A549 (cell line): ENCODE measurements around the gene SSR2.

Source experiments
- CEBPB ChIP-seq, 2 experiments: fragments of >200 bp in 1 of 2; sonication (Bioruptor Twin) in 1 of 2; formaldehyde crosslinking in 1 of 2; IDR thresholded peaks; 2 replicates each; pipeline ENCODE4 v1.6.1; 2012 to 2016
- EP300 ChIP-seq, 2 experiments: fragments of >200 bp; sonication (Bioruptor Twin); formaldehyde crosslinking; IDR thresholded peaks; 2 replicates in 1 of 2; 3 replicates in 1 of 2; pipeline ENCODE4 v1.6.1; 2016 to 2017
- JUN ChIP-seq, 2 experiments: fragments of >200 bp; sonication (Bioruptor Twin); formaldehyde crosslinking; IDR thresholded peaks; 2 replicates in 1 of 2; 3 replicates in 1 of 2; pipeline ENCODE4 v1.6.1; 2016 to 2017
- JUNB ChIP-seq: fragments of >200 bp; sonication (Bioruptor Twin); formaldehyde crosslinking; IDR thresholded peaks from 2 replicates; pipeline ENCODE4 v1.6.1; 2016
- MAX ChIP-seq: IDR thresholded peaks from 2 replicates; pipeline ENCODE4 v1.6.1; 2012
- MYC ChIP-seq: IDR thresholded peaks from 2 replicates; pipeline ENCODE4 v1.6.1; 2012; ENCODE audit warnings: mild to moderate bottlenecking, inconsistent platforms, low read length, improper control_type of control experiment, borderline replicate concordance
- POLR2A ChIP-seq: IDR thresholded peaks from 2 replicates; pipeline ENCODE4 v1.6.1; 2012; ENCODE audit warnings: mild to moderate bottlenecking, low read length
- SREBF2 ChIP-seq: fragments of 450-650 bp; IDR thresholded peaks from 2 replicates; pipeline ENCODE4 v1.6.1; 2014; ENCODE audit warnings: mild to moderate bottlenecking, moderate library complexity
- ZC3H11A ChIP-seq: fragments of 450-650 bp; IDR thresholded peaks from 2 replicates; pipeline ENCODE4 v1.6.1; 2014; ENCODE audit warnings: antibody characterized with exemption, mild to moderate bottlenecking
- TF ChIP-seq, protein P1 (sequence below): fragments of >200 bp; sonication (Bioruptor Twin); formaldehyde crosslinking; IDR thresholded peaks from 3 replicates; pipeline ENCODE4 v1.5.1; 2016
- TF ChIP-seq, protein P2 (sequence below): fragments of 200-600 bp; sonication (generic); IDR thresholded peaks from 2 replicates; pipeline ENCODE4 v1.6.1; 2016; ENCODE audit warnings: antibody characterized with exemption, mild to moderate bottlenecking, moderate library complexity
- TF ChIP-seq, protein P3 (sequence below): IDR thresholded peaks from 2 replicates; pipeline ENCODE4 v1.6.1; 2012
- TF ChIP-seq, protein P4 (sequence below): fragments of 150-350 bp; IDR thresholded peaks from 2 replicates; pipeline ENCODE4 v1.6.1; 2014; ENCODE audit warnings: low read depth, mild to moderate bottlenecking, low read length

GRCh38 chr1:156004843-156005584, 15.7 kb downstream of the SSR2 start:
- TF ChIP-seq JUNB (no peak), POLR2A (no peak), EP300 (IDR thresholded peaks at IDR 0.05) (no peak), CEBPB (IDR thresholded peaks at IDR 0.05) (no peak), SREBF2 (no peak), MAX (no peak), MYC (no peak), ZC3H11A (no peak), JUN (IDR thresholded peaks at IDR 0.05) (no peak)
- TF ChIP-seq, protein P1, sequence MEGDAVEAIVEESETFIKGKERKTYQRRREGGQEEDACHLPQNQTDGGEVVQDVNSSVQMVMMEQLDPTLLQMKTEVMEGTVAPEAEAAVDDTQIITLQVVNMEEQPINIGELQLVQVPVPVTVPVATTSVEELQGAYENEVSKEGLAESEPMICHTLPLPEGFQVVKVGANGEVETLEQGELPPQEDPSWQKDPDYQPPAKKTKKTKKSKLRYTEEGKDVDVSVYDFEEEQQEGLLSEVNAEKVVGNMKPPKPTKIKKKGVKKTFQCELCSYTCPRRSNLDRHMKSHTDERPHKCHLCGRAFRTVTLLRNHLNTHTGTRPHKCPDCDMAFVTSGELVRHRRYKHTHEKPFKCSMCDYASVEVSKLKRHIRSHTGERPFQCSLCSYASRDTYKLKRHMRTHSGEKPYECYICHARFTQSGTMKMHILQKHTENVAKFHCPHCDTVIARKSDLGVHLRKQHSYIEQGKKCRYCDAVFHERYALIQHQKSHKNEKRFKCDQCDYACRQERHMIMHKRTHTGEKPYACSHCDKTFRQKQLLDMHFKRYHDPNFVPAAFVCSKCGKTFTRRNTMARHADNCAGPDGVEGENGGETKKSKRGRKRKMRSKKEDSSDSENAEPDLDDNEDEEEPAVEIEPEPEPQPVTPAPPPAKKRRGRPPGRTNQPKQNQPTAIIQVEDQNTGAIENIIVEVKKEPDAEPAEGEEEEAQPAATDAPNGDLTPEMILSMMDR, result no peak
- TF ChIP-seq, protein P2, sequence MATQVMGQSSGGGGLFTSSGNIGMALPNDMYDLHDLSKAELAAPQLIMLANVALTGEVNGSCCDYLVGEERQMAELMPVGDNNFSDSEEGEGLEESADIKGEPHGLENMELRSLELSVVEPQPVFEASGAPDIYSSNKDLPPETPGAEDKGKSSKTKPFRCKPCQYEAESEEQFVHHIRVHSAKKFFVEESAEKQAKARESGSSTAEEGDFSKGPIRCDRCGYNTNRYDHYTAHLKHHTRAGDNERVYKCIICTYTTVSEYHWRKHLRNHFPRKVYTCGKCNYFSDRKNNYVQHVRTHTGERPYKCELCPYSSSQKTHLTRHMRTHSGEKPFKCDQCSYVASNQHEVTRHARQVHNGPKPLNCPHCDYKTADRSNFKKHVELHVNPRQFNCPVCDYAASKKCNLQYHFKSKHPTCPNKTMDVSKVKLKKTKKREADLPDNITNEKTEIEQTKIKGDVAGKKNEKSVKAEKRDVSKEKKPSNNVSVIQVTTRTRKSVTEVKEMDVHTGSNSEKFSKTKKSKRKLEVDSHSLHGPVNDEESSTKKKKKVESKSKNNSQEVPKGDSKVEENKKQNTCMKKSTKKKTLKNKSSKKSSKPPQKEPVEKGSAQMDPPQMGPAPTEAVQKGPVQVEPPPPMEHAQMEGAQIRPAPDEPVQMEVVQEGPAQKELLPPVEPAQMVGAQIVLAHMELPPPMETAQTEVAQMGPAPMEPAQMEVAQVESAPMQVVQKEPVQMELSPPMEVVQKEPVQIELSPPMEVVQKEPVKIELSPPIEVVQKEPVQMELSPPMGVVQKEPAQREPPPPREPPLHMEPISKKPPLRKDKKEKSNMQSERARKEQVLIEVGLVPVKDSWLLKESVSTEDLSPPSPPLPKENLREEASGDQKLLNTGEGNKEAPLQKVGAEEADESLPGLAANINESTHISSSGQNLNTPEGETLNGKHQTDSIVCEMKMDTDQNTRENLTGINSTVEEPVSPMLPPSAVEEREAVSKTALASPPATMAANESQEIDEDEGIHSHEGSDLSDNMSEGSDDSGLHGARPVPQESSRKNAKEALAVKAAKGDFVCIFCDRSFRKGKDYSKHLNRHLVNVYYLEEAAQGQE, result no peak
- TF ChIP-seq, protein P3, sequence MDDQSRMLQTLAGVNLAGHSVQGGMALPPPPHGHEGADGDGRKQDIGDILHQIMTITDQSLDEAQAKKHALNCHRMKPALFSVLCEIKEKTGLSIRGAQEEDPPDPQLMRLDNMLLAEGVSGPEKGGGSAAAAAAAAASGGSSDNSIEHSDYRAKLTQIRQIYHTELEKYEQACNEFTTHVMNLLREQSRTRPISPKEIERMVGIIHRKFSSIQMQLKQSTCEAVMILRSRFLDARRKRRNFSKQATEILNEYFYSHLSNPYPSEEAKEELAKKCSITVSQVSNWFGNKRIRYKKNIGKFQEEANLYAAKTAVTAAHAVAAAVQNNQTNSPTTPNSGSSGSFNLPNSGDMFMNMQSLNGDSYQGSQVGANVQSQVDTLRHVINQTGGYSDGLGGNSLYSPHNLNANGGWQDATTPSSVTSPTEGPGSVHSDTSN, result no peak
- TF ChIP-seq, protein P4, sequence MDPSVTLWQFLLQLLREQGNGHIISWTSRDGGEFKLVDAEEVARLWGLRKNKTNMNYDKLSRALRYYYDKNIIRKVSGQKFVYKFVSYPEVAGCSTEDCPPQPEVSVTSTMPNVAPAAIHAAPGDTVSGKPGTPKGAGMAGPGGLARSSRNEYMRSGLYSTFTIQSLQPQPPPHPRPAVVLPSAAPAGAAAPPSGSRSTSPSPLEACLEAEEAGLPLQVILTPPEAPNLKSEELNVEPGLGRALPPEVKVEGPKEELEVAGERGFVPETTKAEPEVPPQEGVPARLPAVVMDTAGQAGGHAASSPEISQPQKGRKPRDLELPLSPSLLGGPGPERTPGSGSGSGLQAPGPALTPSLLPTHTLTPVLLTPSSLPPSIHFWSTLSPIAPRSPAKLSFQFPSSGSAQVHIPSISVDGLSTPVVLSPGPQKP, result no peak
